ENCODE results near the gene WNT11.

The WNT11 gene

DNA sequence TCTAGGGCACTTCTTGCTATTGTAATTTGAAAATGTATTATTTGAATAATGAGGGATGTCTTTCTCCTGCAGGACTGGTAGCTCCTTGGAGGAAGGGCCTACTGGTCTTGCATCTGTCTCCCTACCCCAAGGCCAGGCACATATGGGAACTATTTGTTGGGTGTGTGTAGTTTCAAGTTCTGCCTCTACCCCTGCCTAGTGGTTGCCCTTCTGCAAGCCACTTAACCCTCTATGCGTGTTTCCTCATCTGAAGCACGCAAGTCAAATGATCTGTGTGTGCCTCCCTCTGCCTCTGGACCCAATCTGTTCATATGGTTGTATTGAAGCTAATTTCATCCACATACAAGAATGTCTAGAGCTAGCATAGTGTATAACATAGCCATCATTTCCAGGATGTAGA lies 67.0 kb downstream of the WNT11 start:
- Histone ChIP-seq H3K4me1 (ENCODE audit: control insufficient read depth, insufficient read depth, low read length) (no peaks in the 10 kb centered on the region), H3K9me3 (ENCODE audit: control insufficient read depth, insufficient read depth, low read length) (no peaks in the 10 kb centered on the region), H3K27me3 (ENCODE audit: control insufficient read depth, insufficient read depth, low read length) (no peaks in the 10 kb centered on the region), H3K36me3 (ENCODE audit: control insufficient read depth, insufficient read depth, low read length) (no peaks in the 10 kb centered on the region), H3K4me3 (ENCODE audit: low read depth, low read length) (no peak overlapping the region), H3K9ac (ENCODE audit: low read depth, low read length) (no peak overlapping the region)
